Measurements from ENCODE around the gene ALPK3.

Gene ALPK3

DNA sequence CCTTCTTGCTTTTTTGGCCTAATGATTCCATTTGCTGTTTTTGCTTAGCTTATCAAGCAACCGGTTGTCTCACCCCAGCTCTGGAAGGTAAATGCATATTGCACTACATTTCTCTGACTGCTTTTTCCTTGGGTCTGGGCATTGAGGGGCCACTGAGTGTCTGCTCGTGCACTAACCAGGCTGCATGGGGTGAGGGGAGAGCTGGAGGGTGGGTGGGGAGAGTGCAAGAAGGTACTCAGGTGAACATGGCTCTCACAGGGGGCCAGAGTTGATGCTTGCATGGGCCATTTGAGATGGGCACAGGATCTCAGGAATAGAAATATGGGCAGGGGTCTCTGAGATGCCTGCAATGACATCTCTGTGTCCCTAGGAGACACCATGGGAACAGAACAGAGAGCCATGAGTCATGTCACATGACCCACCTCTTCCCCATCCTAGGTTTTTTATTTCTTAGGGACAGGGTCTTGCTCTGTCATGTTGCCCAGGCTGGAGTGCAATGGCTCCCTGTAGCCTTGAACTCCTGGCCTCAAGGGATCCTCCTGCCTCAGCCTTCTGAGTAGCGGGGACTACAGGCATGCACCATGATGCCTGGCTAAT, 6.2 kb downstream of the ALPK3 start:
- DNase-seq (ENCODE audit: low spot score): no peak
- TF ChIP-seq, protein P1, sequence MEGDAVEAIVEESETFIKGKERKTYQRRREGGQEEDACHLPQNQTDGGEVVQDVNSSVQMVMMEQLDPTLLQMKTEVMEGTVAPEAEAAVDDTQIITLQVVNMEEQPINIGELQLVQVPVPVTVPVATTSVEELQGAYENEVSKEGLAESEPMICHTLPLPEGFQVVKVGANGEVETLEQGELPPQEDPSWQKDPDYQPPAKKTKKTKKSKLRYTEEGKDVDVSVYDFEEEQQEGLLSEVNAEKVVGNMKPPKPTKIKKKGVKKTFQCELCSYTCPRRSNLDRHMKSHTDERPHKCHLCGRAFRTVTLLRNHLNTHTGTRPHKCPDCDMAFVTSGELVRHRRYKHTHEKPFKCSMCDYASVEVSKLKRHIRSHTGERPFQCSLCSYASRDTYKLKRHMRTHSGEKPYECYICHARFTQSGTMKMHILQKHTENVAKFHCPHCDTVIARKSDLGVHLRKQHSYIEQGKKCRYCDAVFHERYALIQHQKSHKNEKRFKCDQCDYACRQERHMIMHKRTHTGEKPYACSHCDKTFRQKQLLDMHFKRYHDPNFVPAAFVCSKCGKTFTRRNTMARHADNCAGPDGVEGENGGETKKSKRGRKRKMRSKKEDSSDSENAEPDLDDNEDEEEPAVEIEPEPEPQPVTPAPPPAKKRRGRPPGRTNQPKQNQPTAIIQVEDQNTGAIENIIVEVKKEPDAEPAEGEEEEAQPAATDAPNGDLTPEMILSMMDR (IDR thresholded peaks at IDR 0.05; ENCODE audit: extremely low read depth, missing control alignments): no peak

DNA sequence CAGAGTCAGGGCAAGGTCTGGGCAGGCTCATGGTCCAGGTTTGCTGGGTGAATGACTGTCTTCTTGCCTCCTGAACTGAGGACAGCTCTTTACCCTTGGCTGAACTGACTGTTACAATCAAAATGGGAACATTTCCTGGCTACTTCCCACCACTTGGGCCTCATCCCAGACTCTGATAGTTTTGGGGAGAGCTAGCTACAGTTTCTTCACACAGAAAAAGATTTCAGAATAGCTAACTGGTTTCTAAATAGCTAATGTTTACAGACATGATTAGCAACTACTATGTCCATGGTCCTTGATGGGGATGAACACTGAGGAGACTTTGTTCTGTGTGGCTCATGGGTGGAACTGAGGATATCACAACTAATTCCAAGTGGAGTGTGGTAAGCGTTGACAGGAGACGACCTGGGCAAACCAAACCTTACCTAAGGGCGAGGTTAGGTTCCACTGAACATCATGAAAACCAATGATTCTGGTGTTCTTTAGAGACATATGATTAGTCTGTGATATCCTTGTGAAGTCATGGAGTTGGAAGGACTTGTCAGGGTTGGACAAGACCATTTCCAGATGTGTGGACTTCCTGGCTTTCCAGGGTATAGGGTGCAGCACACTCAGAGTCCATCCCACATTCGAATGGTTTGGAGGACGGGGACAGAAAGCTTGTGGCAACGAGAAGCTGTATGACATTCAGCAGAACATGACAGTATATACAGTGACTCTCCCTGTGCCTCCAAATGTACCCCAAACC, 7.3 kb downstream of the ALPK3 start:
- TF ChIP-seq, protein P1 (IDR thresholded peaks at IDR 0.05; ENCODE audit: extremely low read depth, missing control alignments): no peak
- no peak for DNase-seq (ENCODE audit: low spot score)

DNA sequence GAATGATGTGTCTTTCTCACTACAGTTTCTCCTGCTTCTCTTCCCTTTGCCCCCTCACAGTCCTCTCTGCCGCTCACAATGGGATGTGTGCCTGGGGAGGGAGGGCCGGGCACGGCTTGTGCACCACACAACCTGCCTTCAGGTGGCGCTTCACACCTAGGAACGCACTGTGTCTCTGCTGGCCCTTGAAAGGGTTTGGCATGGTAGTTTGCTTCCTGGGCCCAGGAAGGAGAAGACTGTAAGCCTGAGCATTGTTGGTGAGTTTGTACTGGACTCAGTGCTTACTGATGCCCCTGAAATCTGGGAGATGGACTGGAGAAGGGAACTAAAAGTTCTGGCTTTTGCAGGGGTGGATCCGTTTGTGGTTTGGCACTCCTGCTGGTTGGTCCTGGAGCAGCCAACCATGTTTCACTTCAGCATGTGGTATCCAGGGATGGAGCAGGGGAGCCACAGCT, 9.2 kb downstream of the ALPK3 start:
- DNase-seq (ENCODE audit: low spot score): peak; percentile 58
- TF ChIP-seq, protein P1 (IDR thresholded peaks at IDR 0.05; ENCODE audit: extremely low read depth, missing control alignments): peak; percentile 39

DNA sequence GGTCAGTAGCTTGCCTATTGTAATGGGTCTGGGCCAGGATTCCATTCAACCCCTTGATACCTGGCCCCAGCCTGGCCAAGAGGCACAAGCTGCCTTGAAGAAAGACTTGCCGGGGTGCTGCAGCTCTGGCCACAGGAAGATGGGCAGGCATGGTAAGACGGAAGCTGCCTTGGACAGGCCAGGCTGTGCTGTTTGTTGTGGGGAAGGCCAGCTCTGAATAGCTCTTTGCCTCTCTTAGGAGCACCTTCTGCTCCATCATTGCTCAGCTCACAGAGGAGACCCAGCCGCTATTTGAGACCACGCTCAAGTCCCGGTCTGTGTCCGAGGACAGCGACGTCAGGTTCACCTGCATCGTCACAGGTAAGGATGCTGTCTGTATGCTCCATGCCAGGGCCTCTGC, 10.1 kb downstream of the ALPK3 start:
- TF ChIP-seq, protein P1 (IDR thresholded peaks at IDR 0.05; ENCODE audit: extremely low read depth, missing control alignments): no peak
- DNase-seq (ENCODE audit: low spot score): no peak

DNA sequence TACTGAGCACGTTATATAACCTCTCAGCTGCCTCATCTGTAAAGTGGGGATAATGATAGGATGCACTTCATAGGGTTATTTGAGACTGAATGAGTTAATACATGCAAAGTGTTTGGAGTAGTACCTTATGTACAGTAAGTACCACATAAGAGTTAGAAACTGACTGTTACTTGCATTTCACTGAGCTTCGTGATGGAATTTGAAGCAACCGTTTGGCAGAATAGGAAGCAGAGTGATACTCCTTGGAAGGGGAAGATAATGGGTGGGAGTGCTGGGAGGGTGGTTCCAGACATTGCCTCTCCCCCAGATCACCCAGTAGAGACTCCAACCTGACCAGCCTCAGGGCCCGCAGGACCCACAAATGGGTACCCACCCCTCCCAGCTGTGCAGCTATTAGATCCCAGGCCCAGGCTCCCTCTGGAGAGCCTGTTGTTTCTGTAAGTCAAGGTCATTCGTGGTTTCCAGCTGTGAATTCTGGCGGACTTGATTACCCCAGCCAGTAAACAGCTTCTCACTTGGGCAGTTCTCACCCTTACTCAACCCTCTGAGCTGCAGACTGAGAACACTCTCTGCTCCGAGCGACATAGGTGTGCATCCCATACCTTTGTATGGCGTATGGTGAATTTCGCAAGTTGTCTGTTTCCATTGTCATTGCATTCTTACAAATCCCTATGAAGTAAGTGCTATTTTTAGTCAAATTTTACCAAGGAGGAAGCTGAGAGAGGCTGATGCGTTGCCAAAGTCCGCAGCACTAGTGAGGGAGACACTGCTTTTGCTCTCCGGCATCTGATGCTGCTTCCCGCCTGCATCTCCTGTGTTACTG, 11.1 kb downstream of the ALPK3 start:
- no peak for DNase-seq (ENCODE audit: low spot score)
- TF ChIP-seq, protein P1 (IDR thresholded peaks at IDR 0.05; ENCODE audit: extremely low read depth, missing control alignments): no peak

DNA sequence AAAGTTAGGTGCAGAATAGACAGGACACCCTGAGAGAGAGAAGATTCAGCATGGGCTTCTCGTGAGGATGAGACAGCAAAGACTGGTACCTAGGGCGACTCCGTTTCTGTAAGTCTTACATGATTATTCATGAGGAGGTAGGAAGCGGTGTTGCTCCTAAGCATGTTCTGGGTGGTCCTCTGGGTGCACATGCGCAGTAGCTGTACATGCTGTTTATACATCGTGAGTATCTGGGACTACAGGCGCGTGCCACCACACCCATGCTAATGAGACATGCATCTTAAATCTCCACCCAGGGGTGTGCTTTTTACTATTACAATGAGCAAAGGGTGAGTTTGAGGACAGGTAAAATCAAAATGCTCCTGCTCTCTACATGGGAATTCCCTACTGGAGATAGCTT, 12.3 kb downstream of the ALPK3 start:
- DNase-seq (ENCODE audit: low spot score): no peak
- TF ChIP-seq, protein P1 (IDR thresholded peaks at IDR 0.05; ENCODE audit: extremely low read depth, missing control alignments): no peak

DNA sequence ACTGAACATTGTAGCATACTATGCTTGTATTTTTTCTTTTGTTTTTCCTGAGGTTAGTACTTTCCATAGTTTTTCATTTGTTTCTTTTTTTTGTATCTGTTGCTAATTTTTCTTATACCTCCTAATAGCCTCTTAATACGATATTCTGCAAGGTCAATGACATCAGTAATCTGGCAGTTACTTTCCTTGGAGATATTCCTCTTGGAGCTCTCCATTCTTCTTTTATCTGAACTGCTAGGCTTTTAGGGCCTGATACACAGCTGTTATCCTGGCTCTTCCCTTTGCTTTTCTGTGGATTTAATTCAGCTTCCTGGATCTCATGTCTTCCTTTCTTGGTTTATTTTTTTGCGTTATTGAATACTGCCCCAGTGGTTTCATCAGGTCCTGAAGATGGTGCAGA, 12.9 kb downstream of the ALPK3 start:
- TF ChIP-seq, protein P1 (IDR thresholded peaks at IDR 0.05; ENCODE audit: extremely low read depth, missing control alignments): no peak
- DNase-seq (ENCODE audit: low spot score): no peak

Data from GM20000 (cell line).